ENCODE data around the gene FOXD2. TPM values are rescaled to one million over a fixed set of nuclear protein-coding genes. Genes with fewer than 3 reads are reported as not detected.
"Not testable (repeated sequence)": the region's sequence is repeated elsewhere in the genome, so short reads cannot be mapped to it uniquely, and the experiment has no call there.

FOXD2 gene
- polyA plus RNA-seq, 1 donor: 1.6 TPM

- no peak overlapping the region for H3K4me3 ChIP-seq (ENCODE audit: low read length)
- WGBS (ENCODE audit: insufficient coverage, low lambda C conversion rate): no CpG with 5 or more reads among the region's 25 CpGs
- peaks cover 14% of the 10 kb centered on the region for H3K4me1 ChIP-seq (ENCODE audit: control insufficient read depth, insufficient read depth, low read length)
- no peak for DNase-seq
- H3K27ac ChIP-seq (ENCODE audit: low read length): no peak overlapping the region
- H3K27me3 ChIP-seq (ENCODE audit: control insufficient read depth, insufficient read depth, low read length): peaks cover 97% of the 10 kb centered on the region
- no peaks in the 10 kb centered on the region for H3K36me3 ChIP-seq (ENCODE audit: control insufficient read depth, insufficient read depth, low read length)
- peaks cover 6% of the 10 kb centered on the region for H3K9me3 ChIP-seq (ENCODE audit: control insufficient read depth, low read depth, low read length)
These were observed 8.1 kb downstream of the FOXD2 start for GRCh38 chr1:47445823-47446550.

DNA sequence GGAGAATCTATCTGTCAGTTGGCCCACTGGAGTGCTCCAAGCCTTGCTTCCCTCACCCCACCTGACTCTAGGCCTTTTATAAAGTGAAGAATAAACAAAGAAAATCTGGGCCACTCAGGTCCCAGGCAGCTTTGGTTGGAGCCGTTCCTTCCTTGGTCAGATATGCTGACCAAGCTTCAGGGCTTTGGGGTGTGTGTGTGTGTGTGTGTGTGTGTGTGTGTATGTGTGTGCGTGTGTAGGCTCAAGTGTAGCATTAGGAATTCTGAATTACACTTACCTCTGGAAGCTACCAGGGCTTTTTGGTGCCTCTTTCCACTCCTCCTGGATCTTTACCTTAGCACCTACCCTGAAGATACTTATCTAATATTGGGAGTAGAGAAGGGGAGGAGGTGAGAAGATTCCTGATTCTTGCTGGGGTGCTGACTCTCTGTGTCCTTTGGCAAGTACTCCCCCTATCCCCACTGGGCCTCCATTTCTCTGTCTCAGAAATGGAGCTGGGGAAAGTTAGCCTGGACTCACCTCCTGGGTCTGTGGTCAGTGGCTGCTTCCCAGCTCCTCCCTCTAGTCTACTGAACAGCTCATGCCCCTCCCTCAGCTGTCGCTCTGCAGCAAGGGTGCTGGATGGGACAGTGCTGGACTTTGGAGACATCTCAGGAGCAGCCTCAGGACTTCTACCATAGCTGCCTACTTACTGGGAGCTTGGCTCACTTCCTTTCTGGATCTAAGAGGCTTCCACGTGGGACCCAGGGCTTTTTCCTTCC is 10.8 kb downstream of the FOXD2 start:
- peaks cover 14% of the 10 kb centered on the region for H3K4me1 ChIP-seq (ENCODE audit: control insufficient read depth, insufficient read depth, low read length)
- no peak for DNase-seq
- H3K27me3 ChIP-seq (ENCODE audit: control insufficient read depth, insufficient read depth, low read length): peaks cover 86% of the 10 kb centered on the region
- no peak overlapping the region for H3K4me3 ChIP-seq (ENCODE audit: low read length)
- H3K36me3 ChIP-seq (ENCODE audit: control insufficient read depth, insufficient read depth, low read length): no peaks in the 10 kb centered on the region
- no CpG with 5 or more reads among the region's 4 CpGs for WGBS (ENCODE audit: insufficient coverage, low lambda C conversion rate)
- H3K9me3 ChIP-seq (ENCODE audit: control insufficient read depth, low read depth, low read length): peaks cover 6% of the 10 kb centered on the region
- H3K27ac ChIP-seq (ENCODE audit: low read length): no peak overlapping the region

DNA sequence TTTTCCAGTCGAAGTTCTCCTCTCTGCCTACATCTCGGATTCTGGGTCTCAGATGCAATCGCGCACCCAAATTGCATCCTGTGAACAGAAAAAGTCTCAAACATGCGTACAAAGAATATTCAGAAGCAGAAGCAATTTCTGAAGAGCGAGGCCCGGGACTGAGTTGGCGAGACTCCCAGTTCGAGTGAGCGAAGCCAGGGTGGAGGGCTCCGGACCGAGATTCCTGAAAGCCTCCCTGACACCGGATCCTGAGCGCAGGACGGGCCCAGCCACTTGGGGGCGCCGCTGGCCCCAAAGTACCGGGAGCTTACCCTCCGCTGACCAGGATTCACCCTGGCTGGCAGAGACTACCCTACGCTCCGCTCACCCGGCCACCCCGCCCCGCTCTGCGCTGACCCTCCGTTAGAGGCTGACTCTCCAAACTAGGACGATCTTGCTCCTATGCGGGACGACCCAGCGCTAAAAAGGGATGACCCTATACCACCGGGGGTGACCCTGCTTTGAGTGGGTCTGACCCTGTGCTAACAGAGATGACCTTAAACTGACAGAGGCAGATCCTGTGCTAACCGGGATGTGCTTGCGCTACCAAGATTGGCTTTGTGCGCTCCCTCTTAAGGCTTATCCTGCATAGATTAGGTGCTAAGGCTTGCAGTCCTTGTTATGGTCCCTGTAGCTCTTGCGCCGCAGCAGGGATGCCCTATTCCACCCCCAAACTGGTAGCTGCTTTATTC is 12.1 kb downstream of the FOXD2 start:
- peaks cover 2% of the 10 kb centered on the region for H3K9me3 ChIP-seq (ENCODE audit: control insufficient read depth, low read depth, low read length)
- DNase-seq: peak in 1 of 2 donors; percentile 35
- H3K4me1 ChIP-seq (ENCODE audit: control insufficient read depth, insufficient read depth, low read length): peaks cover 3% of the 10 kb centered on the region
- peaks cover 73% of the 10 kb centered on the region for H3K27me3 ChIP-seq (ENCODE audit: control insufficient read depth, insufficient read depth, low read length)
- no peaks in the 10 kb centered on the region for H3K36me3 ChIP-seq (ENCODE audit: control insufficient read depth, insufficient read depth, low read length)
- H3K27ac ChIP-seq (ENCODE audit: low read length): no peak overlapping the region
- whole genome bisulfite sequencing (ENCODE audit: insufficient coverage, low lambda C conversion rate): no CpG with 5 or more reads among the region's 36 CpGs
- H3K4me3 ChIP-seq (ENCODE audit: low read length): no peak overlapping the region

- Histone ChIP-seq H3K4me1 (ENCODE audit: control insufficient read depth, insufficient read depth, low read length) (no peaks in the 10 kb centered on the region), H3K36me3 (ENCODE audit: control insufficient read depth, insufficient read depth, low read length) (no peaks in the 10 kb centered on the region), H3K27ac (ENCODE audit: low read length) (no peak overlapping the region), H3K4me3 (ENCODE audit: low read length) (no peak overlapping the region), H3K9me3 (ENCODE audit: control insufficient read depth, low read depth, low read length) (no peaks in the 10 kb centered on the region), H3K27me3 (ENCODE audit: control insufficient read depth, insufficient read depth, low read length) (peaks cover 67% of the 10 kb centered on the region)
- 100% methylated on average over 1 of the region's 4 CpGs for whole genome bisulfite sequencing (ENCODE audit: insufficient coverage, low lambda C conversion rate)
- no peak for DNase-seq
These were observed 12.8 kb downstream of the FOXD2 start for GRCh38 chr1:47450606-47451005.

- H3K36me3 ChIP-seq (ENCODE audit: control insufficient read depth, insufficient read depth, low read length): no peaks in the 10 kb centered on the region
- H3K27me3 ChIP-seq (ENCODE audit: control insufficient read depth, insufficient read depth, low read length): peaks cover 53% of the 10 kb centered on the region
- H3K9me3 ChIP-seq (ENCODE audit: control insufficient read depth, low read depth, low read length): no peaks in the 10 kb centered on the region
- no peak overlapping the region for H3K27ac ChIP-seq (ENCODE audit: low read length)
- WGBS (ENCODE audit: insufficient coverage, low lambda C conversion rate): no CpG with 5 or more reads among the region's 1 CpG
- DNase-seq: no peak
- H3K4me3 ChIP-seq (ENCODE audit: low read length): no peak overlapping the region
- no peaks in the 10 kb centered on the region for H3K4me1 ChIP-seq (ENCODE audit: control insufficient read depth, insufficient read depth, low read length)
These were observed 14.6 kb downstream of the FOXD2 start for GRCh38 chr1:47452426-47452825.

GRCh38 chr1:47453910-47454309 is 16.1 kb downstream of the FOXD2 start:
- H3K4me3 ChIP-seq (ENCODE audit: low read length); H3K27ac ChIP-seq (ENCODE audit: low read length); H3K4me1 ChIP-seq (ENCODE audit: control insufficient read depth, insufficient read depth, low read length); H3K9me3 ChIP-seq (ENCODE audit: control insufficient read depth, low read depth, low read length); DNase-seq; H3K36me3 ChIP-seq (ENCODE audit: control insufficient read depth, insufficient read depth, low read length): not testable (repeated sequence)
- no CpG with 5 or more reads among the region's 2 CpGs for WGBS (ENCODE audit: insufficient coverage, low lambda C conversion rate)
- peaks cover 45% of the 10 kb centered on the region for H3K27me3 ChIP-seq (ENCODE audit: control insufficient read depth, insufficient read depth, low read length)

DNA sequence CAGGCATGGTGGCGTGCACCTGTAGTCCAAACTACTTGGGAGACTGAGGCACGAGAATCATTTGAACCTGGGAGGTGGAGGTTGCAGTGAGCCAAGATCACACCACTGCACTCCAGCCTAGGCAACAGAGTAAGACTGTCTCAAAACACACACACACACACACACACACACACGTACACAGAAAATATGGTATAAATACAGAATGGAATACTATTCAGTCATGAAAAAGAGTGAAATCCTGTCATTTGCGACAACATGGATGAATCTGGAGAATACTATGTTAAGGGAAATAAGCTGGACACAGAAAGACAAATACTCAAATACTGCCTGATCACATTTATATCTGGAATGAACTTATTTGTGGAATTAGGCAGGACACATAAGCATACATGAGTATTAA is 18.4 kb downstream of the FOXD2 start:
- Histone ChIP-seq H3K36me3 (ENCODE audit: control insufficient read depth, insufficient read depth, low read length) (no peaks in the 10 kb centered on the region), H3K27ac (ENCODE audit: low read length) (no peak overlapping the region), H3K4me1 (ENCODE audit: control insufficient read depth, insufficient read depth, low read length) (no peaks in the 10 kb centered on the region), H3K4me3 (ENCODE audit: low read length) (no peak overlapping the region), H3K9me3 (ENCODE audit: control insufficient read depth, low read depth, low read length) (no peaks in the 10 kb centered on the region), H3K27me3 (ENCODE audit: control insufficient read depth, insufficient read depth, low read length) (peaks cover 40% of the 10 kb centered on the region)
- WGBS (ENCODE audit: insufficient coverage, low lambda C conversion rate): 85% methylated on average over 2 of the region's 4 CpGs
- DNase-seq: no peak

- not testable (repeated sequence) for DNase-seq; H3K27ac ChIP-seq (ENCODE audit: low read length); H3K36me3 ChIP-seq (ENCODE audit: control insufficient read depth, insufficient read depth, low read length); H3K4me3 ChIP-seq (ENCODE audit: low read length); H3K4me1 ChIP-seq (ENCODE audit: control insufficient read depth, insufficient read depth, low read length); H3K9me3 ChIP-seq (ENCODE audit: control insufficient read depth, low read depth, low read length)
- WGBS (ENCODE audit: insufficient coverage, low lambda C conversion rate): 50% methylated on average over 1 of the region's 16 CpGs
- H3K27me3 ChIP-seq (ENCODE audit: control insufficient read depth, insufficient read depth, low read length): peaks cover 39% of the 10 kb centered on the region
These were observed 19.7 kb downstream of the FOXD2 start for GRCh38 chr1:47457547-47457946.

GRCh38 chr1:47459253-47459788 is 21.5 kb downstream of the FOXD2 start:
- WGBS (ENCODE audit: insufficient coverage, low lambda C conversion rate): 60% methylated on average over 3 of the region's 11 CpGs
- H3K27me3 ChIP-seq (ENCODE audit: control insufficient read depth, insufficient read depth, low read length): peaks cover 39% of the 10 kb centered on the region
- H3K9me3 ChIP-seq (ENCODE audit: control insufficient read depth, low read depth, low read length): no peaks in the 10 kb centered on the region

DNA sequence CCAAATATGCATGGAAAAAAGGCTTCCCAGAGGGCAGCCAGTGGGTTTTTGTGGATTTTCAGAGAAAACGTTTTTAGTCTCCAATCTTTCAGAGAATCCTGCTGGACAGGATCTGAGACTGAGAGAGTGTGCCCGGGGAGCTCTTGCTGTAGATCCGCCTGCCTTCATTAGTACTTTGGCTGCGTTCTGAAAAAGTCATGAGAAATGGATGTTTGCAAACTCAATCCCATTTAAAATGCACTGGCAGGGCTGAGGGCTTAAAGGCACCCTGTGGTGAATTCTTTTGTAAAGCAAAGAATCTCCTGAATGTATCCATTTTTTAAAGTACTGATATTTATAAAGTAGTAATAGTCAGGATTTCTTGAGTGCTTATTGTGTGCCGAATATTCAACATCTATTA is 22.2 kb downstream of the FOXD2 start:
- Histone ChIP-seq H3K4me3 (ENCODE audit: low read length) (no peak overlapping the region), H3K36me3 (ENCODE audit: control insufficient read depth, insufficient read depth, low read length) (no peaks in the 10 kb centered on the region), H3K9me3 (ENCODE audit: control insufficient read depth, low read depth, low read length) (no peaks in the 10 kb centered on the region), H3K27me3 (ENCODE audit: control insufficient read depth, insufficient read depth, low read length) (peaks cover 39% of the 10 kb centered on the region), H3K4me1 (ENCODE audit: control insufficient read depth, insufficient read depth, low read length) (no peaks in the 10 kb centered on the region), H3K27ac (ENCODE audit: low read length) (no peak overlapping the region)
- DNase-seq: no peak
- no CpG with 5 or more reads among the region's 5 CpGs for WGBS (ENCODE audit: insufficient coverage, low lambda C conversion rate)

More at GRCh38 chr1:47459253-47459788, 21.5 kb downstream of the FOXD2 start:
- H3K4me1 ChIP-seq (ENCODE audit: control insufficient read depth, insufficient read depth, low read length): no peaks in the 10 kb centered on the region
- H3K36me3 ChIP-seq (ENCODE audit: control insufficient read depth, insufficient read depth, low read length): no peaks in the 10 kb centered on the region
- H3K4me3 ChIP-seq (ENCODE audit: low read length): no peak overlapping the region
- DNase-seq: no peak
- H3K27ac ChIP-seq (ENCODE audit: low read length): no peak overlapping the region

Measured in large intestine (tissue), 3 donors.